Stimulated activated CD8-positive, alpha-beta memory T cell treated with anti-CD3 and anti-CD28 coated beads, Interleukin-12 subunit alpha, Interleukin-12 subunit beta, amount 100 ng/mL, for 24 hours (primary cell): Measurements from ENCODE around the gene HECTD4.

Source experiments
- DNase-seq: peaks from one replicate; pipeline ENCODE4 v3.0.0-alpha.2; 2020; ENCODE audit errors: extremely low read depth

Gene HECTD4

DNA sequence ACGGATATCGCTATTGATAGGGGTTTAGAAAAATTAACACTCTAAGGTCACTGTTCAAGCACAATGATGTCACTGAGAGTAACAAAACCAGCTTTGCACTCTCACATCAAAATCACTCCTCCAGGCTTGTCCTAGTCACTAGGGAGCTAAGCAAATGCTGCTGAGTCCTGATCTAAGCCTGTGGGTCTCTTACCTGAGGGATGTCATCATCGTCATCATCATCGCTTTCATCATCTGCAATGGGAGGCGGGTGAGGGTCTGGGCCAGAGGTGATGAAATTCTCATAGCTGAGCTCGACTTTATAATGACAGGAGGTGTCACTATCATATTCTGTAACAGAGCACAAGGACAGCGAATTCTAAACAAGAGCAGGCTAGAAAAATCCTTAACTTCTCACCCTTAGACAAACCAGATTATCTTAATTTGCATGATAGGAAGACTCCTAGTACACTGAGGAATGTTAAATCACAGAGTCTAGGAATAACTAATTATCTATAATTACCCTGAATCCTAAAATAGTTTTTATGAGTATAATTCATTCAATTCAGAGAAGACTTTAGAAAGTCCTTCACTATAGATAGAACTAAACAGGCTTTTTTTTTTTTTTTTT is 173.8 kb downstream of the HECTD4 start:
- no peak for DNase-seq

DNA sequence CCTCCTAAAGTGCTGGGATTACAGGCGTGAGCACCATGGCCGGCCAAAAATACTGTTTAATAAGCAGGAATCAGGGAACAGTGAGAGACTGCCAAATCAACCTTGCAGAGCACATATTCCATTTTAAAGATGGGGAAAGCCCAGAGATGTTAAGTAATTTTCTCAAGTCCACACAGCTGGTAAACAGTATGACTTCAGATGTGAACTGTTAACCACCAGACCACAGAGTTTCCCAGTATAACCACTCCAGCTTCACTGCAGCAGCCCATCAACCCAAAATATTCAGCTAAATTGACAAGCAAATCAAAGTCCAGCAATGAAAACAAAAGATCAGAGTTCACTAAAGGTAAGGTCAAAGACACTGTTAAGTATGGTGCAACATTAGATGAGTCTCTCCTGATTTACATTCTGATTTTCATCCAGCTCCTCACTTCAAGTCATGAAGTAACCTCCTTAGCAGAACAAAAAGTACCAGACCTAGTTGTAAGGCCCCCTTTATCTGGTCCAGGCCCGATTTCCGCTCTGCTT is 174.8 kb downstream of the HECTD4 start:
- no peak for DNase-seq

DNA sequence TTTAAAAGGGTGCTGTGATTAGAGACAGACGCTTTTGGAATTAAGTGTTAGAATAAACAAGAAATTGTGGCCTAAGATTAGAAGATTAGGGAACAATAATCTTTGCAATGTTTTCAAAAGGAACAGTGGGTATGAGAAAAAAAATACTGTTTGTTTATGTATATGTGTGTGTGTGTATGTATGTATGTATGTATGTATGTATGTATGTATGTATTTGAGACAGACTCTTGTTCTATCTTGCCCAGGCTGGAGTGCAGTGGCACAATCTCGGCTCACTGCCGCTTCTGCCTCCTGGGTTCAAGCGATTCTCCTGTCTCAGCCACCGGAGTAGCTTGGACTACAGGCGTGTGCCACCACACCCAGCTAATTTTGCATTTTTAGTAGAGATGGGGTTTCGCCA is 175.3 kb downstream of the HECTD4 start:
- no peak for DNase-seq

DNA sequence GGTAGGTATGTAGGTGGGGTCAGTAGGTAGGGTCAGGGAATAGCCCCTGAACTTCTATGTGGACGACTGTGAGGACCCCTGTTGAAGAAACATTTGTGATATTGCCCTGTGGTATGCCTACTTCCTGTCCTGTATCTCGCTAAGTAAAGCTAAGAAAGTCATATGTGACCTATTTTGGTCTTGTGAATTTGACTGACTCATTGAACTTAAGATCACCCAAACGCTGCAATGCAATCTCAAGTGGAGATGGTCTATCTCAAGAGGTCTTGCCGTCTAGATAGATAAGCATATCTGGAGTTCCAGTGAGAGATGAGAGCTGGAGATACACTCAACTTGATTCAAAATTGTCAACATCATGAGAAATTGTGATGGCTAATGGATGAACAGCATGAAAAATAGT is 183.1 kb downstream of the HECTD4 start:
- no peak for DNase-seq

DNA sequence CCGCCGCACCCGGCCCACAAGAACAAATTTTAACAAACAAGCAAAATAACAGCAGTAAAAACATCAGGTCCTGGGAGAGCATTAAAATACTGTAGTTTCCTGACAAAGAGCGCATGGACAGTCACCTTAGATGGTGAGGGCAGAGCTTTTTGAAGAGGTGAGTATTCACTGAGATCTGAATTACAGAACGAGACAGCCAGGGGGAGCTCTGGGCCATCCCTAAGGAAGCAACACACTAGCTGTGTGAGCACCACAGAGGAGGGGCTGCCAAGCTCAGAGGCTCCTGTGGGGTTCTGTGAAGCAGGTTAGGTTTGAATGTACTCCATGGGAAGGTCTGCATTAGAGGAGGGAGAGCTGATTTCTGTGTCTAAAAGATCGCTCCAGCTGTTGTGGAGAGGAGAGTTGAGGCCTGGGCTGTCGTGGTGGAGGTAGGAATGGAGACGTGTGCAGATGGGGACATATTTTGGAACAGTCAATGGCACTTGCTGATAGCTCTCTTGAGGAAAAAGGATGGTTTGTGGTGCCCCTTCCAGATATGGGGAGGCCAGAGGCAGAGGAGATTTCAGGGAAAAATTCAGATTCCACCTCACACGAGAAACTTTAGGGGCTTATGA is 184.0 kb downstream of the HECTD4 start:
- DNase-seq: no peak

DNA sequence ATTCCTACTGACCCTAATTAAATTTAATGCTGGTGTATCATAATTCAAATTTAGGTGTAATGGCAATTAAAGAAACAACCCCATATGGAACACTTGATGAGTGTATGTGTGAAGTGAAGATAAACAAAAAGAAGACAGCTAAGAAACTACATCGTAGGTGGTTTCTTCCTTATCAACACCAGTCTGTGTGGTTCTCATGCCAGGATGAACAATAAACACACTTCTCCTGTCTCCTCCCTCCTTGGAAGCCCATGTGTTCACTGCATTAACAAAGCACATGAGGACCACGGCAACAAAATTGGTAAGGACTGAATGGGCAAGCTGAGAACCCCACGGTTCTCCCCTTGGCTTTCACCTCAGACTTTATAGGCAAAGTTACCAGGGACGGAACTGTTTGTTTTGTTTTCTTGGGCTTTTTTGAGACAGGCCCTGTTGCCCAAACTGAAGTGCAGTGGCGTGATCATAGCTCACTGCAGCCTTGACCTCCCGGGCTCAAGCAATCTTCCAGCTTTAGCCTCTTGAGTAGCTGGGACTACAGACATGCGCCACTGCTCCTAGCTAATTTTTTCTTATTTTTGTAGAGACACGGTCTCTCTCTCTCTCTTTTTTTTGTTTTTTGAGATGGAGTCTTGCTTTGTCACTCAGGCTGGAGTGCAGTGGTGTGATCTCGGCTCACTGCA is 185.9 kb downstream of the HECTD4 start:
- DNase-seq: no peak

DNA sequence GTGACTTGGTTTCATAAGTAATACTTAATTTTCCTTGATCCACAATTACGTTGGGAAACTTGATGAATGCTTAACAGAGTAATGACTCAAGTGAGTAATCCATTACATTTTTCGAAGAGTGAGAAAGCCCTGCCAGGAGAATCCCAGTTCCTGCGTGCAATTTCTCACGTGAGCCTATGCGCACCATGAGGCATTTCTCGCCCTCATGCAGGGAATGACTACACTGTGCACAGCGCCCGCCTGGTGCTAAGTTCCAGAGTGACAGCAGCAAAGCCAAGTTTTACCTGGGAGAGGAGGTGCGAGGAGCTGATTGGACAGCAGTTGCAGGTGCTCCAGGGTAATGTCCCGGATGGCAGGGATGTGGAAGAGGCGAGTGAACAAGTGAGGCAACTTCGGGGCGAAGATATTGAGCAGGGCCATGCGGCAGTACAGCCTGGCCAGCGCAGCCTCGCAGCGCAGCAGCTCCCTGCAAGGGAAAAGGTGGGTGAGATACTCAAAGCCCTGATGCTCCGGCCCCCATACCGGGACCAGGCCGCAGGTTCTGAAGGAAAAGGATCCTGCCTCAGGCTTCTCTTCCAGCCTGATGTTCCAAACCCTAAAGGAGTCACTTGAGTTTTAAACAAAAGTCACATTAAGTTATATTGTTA is 187.5 kb downstream of the HECTD4 start:
- no peak for DNase-seq

DNA sequence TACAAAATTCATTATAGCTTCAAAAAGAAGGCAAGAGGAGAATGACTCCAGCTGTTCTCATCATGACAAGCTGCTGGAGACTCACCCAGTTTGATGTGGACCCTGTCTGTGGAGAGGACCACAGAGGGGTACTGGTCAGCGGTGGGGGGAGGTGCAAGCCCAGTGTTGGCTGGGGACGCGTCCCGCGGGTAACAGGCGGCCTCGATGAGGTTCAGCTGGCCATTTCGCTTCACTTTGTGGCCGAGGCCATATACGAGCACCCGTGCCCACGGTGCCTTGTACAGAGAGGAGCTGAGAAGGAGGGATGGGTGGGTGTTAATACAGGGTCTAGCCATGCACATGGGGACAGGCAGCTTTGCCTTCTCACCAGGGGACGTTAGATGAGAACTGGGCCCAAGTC is 189.8 kb downstream of the HECTD4 start:
- DNase-seq: no peak

DNA sequence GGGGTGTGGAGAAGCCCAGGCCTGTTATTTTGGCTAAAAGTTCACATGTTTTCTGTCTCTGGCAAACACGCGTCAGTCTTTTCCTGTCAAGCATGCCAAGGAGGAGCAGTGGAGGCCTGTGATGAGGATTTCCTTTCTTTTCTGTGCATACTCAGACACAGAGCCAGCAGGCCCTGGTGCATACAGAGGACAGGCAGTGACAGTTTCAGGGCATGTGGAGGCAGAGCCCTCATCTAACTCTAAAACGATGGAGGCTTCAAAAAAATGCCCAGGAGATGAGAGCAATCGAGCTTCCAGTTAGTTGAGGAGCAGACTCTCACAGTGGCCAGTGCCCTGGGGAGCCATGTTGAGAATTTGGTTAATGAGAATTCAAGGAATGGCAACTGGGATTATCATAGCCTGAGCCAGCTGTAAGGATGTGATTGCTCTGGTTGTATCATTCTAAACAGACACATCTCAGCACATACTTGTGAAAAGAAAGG is 190.3 kb downstream of the HECTD4 start:
- no peak for DNase-seq

DNA sequence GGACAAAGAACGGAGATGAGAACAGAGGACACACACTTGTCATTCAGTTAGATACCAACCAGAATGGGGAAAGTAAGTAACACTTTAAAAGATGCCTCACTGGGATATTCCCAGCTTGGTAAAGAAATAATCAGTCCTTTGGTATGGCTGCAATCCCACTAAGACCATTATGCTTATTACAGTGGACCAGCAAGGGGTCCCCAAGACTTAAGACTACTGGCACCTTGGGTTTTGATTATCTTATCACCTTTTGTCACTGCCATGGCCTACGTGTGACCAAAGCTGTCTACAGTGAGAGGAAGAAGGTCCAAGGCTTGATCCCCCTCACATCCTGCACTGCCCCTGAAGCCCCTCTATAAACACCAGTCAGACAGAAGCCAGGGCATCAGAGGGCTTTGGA is 191.0 kb downstream of the HECTD4 start:
- no peak for DNase-seq

DNA sequence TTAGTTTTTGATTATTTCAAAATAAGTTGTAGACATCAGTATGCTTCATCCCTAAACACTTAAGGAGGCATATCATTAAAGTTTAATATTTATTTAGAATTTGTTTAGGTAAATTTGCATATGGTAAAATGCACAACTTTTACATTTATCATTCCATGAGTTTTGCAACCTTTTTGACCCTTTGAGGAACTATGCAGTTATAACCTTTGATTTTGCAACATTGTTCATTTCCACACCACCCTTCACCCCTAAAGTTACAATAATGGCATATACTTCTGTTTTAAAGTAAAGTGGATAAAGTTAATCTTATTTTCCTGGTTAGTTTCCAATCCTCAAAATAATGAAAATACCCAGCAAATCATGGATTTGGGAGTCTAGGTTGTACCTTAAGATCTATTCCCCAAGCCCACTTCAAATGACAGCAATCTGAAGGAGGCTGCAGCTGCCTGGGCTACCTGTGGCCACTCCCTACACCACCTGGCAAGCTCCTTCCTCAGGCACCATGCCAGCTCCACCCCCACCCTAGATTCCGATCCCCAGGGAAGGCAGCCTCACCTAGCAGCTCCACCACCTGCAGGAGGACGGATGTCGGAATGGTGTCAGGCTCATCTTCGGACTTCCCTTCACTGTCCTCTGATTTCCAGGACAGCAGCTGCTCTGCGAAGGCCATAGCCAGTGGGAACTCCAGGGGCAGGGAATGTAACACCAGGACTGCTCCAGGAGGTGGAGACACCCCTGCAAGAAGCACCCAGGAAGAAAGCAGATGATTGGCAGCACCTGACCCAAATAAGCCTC is 191.8 kb downstream of the HECTD4 start:
- no peak for DNase-seq

DNA sequence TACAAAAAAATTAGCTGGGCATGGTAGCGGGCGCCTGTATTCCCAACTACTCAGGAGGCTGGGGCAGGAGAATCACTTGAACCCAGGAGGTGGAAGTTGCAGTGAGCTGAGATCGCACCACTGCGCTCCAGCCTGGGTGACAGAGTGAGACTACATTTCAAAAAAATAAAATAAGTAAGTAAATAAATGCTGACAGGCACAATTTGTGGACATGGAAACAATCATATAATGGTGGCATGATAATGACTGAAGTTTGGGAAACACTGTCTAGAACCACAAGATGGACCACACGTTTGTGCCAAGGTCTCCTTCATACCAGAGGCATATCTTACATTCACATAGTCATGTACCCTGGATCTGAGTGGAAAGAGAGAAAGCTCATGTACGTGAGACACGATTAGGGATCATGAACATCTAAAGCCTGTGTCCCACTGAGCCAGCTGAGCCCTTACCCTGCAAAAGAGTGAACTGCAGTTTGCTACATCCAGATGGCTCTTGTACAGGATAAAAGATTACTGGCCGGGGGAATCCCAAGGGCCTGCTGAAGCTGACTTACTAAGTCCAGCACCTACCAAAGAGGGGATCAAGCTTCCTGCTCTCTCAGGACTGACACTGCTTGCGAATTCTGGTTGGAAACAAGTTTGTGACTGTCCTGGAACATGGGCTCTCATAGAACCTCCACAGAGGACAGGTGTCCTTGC is 194.0 kb downstream of the HECTD4 start:
- DNase-seq: no peak

DNA sequence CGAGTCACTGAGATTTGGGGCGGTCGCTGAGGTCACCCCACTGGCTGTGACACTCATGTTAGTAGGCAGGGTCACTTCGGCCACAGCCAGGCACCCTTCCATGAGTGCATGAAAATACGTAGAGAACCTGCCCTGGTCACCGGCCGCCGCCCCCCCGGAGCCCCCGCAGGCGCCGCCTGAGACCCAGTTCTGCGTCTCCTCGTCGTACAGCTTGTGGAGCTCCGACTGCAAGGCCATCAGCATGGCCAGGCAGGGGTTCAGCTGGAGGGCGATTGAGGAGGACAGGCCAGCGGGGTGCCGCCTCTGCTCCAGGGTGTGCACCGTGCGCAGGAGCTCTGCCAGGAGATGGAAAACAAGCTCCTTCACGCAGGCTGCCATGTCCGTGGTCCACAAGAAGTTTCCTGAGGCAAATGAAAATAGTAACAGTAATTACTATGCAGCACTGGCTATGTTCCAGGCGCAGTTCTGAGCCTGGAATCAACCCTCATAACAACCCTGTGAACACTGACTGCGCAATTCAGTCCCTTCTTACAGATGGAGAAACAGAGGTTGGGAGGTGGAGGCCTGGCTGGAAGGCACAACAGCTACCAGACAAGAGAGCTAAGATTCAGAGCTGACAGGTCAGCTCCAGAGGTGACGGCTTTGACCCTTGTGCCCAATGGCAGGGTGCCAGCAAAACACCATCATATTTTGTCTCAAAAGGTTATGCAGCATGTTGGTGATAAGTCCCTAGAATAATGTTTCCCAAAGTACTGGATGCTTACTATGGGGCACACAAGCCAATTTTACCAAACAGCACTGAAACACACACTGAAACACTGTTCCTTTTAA is 196.9 kb downstream of the HECTD4 start:
- no peak for DNase-seq

DNA sequence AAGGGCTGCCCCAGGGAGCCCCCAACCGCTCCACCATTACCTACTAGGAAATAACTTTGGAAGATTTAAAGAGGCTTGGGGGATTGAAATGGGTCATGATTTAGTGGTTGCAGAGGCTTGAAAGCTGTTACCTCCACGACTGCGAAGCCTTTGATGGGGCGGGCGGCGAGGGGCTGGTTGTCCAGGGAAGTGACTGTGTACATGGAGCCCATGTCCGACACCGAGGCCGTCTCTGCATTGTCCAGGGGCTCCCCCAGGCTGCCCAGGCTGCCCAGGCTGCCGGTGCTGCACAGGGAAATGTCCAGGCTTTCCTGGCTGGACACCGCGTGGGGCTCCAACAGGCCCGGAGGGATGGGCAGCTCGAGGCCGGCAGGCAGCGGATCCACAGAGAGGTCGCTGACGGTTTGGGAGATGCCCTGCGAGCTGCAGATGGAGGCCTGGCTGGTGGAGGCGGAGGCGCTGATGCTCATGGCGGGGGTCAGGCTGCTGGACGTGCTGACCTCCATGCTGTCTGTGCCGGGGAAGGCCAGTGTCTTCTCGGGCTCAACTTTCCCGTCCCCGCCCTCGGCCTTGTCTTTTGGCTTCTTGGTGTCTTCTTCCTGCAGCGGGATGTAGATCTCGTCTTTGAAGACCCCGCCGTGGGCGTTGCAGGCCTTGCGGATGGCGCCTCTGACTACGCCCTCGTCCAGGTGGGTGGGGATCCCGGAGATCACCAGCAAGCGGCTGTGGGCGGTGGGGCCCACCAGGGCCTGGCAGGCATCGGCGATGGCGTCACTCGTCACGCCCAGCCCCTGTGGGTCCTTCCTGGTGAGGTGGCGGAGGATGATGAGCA is 198.0 kb downstream of the HECTD4 start:
- DNase-seq: no peak

DNA sequence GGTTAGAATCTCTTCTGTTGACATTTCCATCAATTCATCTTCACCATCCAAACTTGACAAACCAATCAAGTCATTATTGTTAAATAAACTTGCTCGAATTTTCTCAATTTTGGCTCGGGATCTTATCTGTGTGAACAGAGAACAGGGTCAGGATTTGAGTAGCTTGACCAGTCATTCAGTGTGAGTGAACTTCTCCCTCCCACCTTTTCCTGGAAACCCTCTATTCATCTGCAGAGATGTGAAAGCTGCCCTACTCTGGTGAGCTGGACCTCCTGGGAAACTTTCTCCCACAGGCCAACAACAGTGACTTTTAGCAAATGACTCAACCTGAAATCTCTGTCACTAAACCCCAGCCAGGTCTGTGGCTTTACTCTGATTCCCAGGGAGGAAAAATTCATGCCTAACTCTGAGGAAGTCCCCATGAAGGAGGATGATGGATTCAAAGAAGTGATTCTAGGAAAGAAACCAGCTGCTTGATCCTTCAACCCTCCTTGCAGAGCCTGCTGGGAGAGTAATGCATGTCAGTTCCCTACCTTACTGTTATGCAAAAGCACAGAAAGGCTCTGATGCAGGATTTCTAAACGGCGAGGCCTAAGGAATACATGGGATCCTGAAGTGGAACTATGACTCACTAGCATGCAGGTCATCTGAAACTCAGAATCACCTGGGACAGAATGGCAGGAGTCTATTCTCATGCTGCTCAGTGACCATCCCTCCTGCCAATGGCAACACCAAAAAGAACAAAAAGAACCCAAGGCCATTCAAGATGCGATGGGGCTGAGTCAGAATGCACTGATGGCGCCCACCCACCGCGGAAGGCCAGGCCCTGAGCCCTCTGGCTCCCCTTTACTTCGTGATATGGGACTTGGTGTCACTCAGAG is 198.8 kb downstream of the HECTD4 start:
- DNase-seq: no peak

DNA sequence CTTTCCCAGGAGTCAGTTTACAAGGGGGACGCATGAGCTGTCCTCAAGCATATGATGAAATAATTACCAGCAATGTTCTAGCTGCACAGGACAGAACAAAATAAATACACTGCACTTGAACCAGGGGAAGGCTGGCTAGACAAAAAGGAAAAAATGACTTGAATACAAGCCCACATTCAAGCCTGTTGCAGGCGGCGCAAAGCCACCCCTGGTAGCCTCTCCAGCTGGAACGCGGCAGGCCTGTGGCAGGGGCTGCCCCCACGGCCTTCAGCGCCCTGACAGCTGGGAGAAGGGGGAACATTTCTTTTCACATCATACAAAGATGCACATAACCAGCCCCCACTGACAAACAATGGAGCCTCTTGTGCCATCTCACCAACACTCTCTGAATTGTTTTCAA is 199.7 kb downstream of the HECTD4 start:
- DNase-seq: no peak

DNA sequence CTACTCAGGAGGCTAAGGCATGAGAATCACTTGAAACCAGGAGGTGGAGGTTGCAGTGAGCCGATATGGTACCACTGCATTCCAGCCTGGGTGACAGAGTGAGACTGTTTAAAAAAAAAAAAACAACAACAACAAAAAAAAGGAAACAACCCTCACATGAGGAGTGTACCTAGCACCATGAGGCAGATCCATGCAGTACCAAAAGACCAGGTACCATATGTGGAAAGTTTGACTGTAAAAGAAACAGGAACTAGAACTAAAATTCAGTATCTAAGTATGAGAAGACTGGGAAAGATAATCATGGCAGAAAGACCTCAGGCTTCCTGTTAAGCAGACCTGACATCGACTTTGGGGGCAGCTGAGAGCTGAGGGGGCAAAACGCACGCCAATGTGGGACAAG is 201.8 kb downstream of the HECTD4 start:
- DNase-seq: no peak

DNA sequence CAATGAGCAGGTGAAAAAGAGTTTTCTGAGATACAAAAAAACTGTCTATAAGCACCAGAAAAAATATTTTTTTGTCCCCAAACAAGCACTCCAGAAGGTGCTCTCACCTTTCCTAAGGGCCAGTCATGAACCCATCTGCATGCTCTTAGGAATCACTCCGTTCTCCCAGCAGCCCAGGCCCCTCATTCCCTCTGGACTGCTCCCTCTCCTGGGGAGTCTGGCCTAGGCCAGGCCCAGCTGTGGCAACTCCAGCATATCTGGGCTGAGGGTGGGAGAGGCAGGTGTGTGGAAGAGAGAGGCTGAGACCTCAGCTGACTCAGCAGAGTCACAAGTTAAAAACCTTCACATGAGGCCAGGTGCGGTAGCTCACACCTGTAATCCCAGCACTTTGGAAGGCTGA is 202.3 kb downstream of the HECTD4 start:
- no peak for DNase-seq
